Tibial artery (tissue), 4 donors: ENCODE measurements around the gene SMARCA4.

ENCODE experiments used
- DNase-seq, 2 donors: peaks; one replicate each; pipeline ENCODE4 v3.0.0-alpha.2; 2019
- H3K27ac ChIP-seq, 2 donors: fragments of 200-600 bp; sonication (generic) in 1 of 2; 1 replicate in 1 of 2; 2 replicates in 1 of 2; pipeline ENCODE4 v1.5.1; 2018 to 2019; ENCODE audit warnings: mild to moderate bottlenecking in 1 of 2
- H3K27me3 ChIP-seq, 2 donors: fragments of 200-600 bp; sonication (generic) in 1 of 2; one replicate each; pipeline versions ENCODE4 v1.5.1 to v1.6.0; 2016 to 2019
- H3K36me3 ChIP-seq, 3 donors: fragments of 200-600 bp; sonication (generic) in 2 of 3; one replicate each; pipeline ENCODE4 v1.5.1; 2016 to 2019; ENCODE audit warnings: mild to moderate bottlenecking in 2 of 3
- H3K4me1 ChIP-seq, 4 donors: fragments of 200-600 bp; sonication (generic) in 2 of 4; 1 replicate in 3 of 4; 2 replicates in 1 of 4; pipeline ENCODE4 v1.5.1; 2016 to 2019
- H3K4me3 ChIP-seq, 2 donors: fragments of 200-600 bp; sonication (generic) in 1 of 2; 1 replicate in 1 of 2; 2 replicates in 1 of 2; pipeline ENCODE4 v1.5.1; 2018 to 2019; ENCODE audit warnings: mild to moderate bottlenecking in 2 of 2
- H3K9me3 ChIP-seq, 3 donors: fragments of 200-600 bp; sonication (generic) in 1 of 3; one replicate each; pipeline ENCODE4 v1.5.1; 2016 to 2019
- CTCF ChIP-seq, 2 experiments: fragments of 200-600 bp in 1 of 2; fragments of 450-650 bp in 1 of 2; IDR thresholded peaks; one replicate each; pipeline ENCODE4 v1.5.1; 2017 to 2019; ENCODE audit warnings: antibody characterized with exemption in 2 of 2, mild to moderate bottlenecking in 1 of 2, moderate library complexity in 1 of 2
- intact Hi-C: fragments of 100-400 bp; cut with DNase I; formaldehyde crosslinking; loops from one replicate; pipeline ENCODE4 v1.15.0; 2023; ENCODE audit warnings: low total_unique reads

The SMARCA4 gene

GRCh38 chr19:11027381-11027780 is 66.6 kb downstream of the SMARCA4 start:
- Histone ChIP-seq H3K9me3 (no peaks in the 10 kb centered on the region), H3K4me3 (no peak overlapping the region), H3K4me1 (no peaks in the 10 kb centered on the region), H3K27me3 (no peaks in the 10 kb centered on the region), H3K27ac (no peak overlapping the region), H3K36me3 (peaks cover 92 to 100% (median 98%) of the 10 kb centered on the region in 3 donors)
- intact Hi-C loops, result no loop called here
- DNase-seq, result no peak
- no peak for TF ChIP-seq CTCF (IDR thresholded peaks at IDR 0.05)

DNA sequence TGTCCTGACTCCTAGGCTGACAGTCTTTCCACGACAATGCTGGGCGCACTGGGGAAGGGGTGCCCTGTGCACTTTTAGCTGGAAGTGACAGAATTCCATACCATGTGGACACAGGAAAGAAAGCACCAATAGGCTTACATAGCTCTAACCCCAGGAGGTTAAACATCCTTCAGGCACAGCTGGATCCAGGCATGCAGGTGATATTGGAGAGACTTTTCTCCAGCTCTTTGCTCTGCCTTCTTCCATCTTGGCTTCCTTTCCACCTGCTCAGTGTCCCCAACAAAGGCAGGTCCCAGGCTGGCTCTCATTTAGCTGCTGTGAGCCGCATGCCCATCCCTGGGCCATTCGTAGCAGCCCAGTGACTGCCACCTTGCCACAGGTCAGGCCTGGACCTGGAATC is 67.3 kb downstream of the SMARCA4 start:
- no peaks in the 10 kb centered on the region for H3K4me1 ChIP-seq
- H3K4me3 ChIP-seq, result no peak overlapping the region
- DNase-seq, result no peak
- H3K9me3 ChIP-seq, result no peaks in the 10 kb centered on the region
- no peaks in the 10 kb centered on the region for H3K27me3 ChIP-seq
- no peak overlapping the region for H3K27ac ChIP-seq
- peaks cover 86 to 100% (median 98%) of the 10 kb centered on the region in 3 donors for H3K36me3 ChIP-seq
- TF ChIP-seq CTCF (IDR thresholded peaks at IDR 0.05), result no peak
- intact Hi-C loops, result no loop called here

DNA sequence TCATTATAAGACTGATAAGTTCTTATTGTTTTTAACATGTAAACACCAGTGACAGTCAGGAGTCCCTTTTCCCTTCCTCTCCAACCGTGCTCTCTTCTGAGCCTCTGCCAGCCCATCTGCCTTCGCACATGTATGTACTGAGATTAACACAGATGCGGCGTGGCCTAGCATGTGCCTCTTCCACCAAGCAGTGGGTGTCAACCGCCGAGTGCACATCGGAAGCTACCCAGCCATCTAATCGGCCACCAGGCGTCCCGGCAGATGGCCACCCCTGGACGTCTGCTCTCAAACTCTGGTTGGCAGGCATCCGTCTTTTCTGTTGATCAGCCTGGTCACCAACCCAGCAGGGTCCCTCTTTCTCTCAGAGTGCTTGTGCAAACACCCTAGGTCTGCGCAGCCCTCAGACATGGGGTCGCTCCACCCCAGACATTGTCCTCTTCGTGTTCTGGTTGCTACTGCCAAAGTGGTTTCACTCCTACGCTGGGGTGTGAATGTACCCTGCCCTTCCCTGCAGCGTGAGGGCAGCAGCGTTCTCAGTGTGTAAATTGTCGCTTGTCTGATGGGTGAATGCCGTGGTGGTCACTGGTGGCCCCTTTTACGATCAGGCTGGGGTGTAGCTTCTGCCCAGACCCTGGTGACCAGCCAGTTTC is 70.7 kb downstream of the SMARCA4 start:
- Histone ChIP-seq H3K4me3 (no peak overlapping the region), H3K9me3 (no peaks in the 10 kb centered on the region), H3K27me3 (no peaks in the 10 kb centered on the region), H3K36me3 (peaks cover 74 to 97% (median 87%) of the 10 kb centered on the region in 3 donors), H3K4me1 (peaks cover 0 to 17% (median 12%) of the 10 kb centered on the region in 4 donors), H3K27ac (no peak overlapping the region)
- intact Hi-C loops, result no loop called here
- no peak for DNase-seq
- TF ChIP-seq CTCF (IDR thresholded peaks at IDR 0.05), result no peak

DNA sequence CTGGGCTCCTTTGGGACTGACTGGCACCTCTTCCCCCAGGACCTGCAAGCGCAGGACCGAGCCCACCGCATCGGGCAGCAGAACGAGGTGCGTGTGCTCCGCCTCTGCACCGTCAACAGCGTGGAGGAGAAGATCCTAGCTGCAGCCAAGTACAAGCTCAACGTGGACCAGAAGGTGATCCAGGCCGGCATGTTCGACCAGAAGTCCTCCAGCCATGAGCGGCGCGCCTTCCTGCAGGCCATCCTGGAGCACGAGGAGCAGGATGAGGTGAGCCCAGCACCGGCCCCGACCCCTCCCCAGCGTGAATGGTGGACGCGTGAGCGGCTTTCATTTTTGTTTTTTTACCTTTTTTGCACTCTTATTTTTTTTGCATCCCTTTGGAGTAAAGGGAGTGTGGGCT is 72.4 kb downstream of the SMARCA4 start:
- DNase-seq, result no peak
- Histone ChIP-seq H3K36me3 (peaks cover 58 to 94% (median 86%) of the 10 kb centered on the region in 3 donors), H3K27ac (no peak overlapping the region), H3K4me1 (peaks cover 0 to 17% (median 12%) of the 10 kb centered on the region in 4 donors), H3K9me3 (no peaks in the 10 kb centered on the region), H3K27me3 (no peaks in the 10 kb centered on the region), H3K4me3 (no peak overlapping the region)
- intact Hi-C loops, result no loop called here
- TF ChIP-seq CTCF (IDR thresholded peaks at IDR 0.05), result no peak

GRCh38 chr19:11033763-11034162 is 72.9 kb downstream of the SMARCA4 start:
- Histone ChIP-seq H3K4me1 (peaks cover 0 to 17% (median 12%) of the 10 kb centered on the region in 4 donors), H3K27me3 (no peaks in the 10 kb centered on the region), H3K27ac (no peak overlapping the region), H3K9me3 (no peaks in the 10 kb centered on the region), H3K36me3 (peaks cover 53 to 91% (median 82%) of the 10 kb centered on the region in 3 donors), H3K4me3 (no peak overlapping the region)
- DNase-seq, result no peak
- no peak for TF ChIP-seq CTCF (IDR thresholded peaks at IDR 0.05)
- intact Hi-C loops, result no loop called here
